ENCODE results near the gene NSUN2. TPM values are rescaled to one million over a fixed set of nuclear protein-coding genes. Genes with fewer than 3 reads are reported as not detected.

NSUN2 gene
- polyA plus RNA-seq, 2 of the 4 experiments (the other 2 are of a cell fraction): 95.7 to 101 TPM

DNA sequence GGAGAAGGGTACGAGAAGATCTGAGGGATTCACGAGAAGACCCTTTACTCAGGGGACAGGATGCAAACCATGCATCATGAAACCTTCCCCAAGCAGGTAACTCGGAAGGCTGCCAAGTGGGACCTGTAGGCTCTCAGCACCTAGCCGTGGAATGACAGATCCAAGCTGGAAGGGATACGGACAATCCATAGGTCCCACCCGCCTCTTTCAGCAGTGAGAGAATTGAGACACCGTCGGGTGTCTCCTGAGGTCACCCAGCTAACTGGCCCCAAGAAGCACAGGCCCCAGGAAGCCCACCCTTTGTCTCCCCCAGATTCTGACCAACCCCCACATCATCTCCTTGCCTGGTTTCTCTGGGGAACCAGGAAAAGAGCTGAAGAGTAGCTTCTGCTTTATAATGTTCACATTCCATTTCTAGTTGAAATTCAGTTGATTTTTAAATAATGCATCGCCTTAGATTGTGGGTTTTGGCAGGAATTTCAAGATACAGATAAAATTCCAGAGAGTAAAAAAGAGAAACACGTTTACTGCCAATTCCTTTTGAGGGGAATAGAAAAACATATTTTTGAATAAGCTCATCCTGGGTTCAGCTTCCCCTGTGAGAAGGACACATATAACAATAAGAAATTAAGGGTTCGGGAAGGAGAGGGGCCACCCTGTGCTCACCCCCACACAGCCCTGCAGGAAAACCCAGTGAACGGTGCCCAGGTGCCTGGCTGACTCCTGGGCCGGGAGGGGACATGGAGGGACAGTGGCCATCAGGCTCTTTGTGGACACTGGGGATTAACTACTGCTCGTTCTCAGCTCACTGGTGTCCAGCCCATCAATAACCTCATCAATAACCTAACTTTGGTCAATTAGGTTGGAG, 51.1 kb downstream of the NSUN2 start:
- no peak overlapping the region for H3K4me2 ChIP-seq
- H3K9me3 ChIP-seq: no peaks in the 10 kb centered on the region
- WGBS (ENCODE audit: missing lambda C conversion rate): 69% methylated on average over 14 of the region's 14 CpGs
- no peak for ATAC-seq
- no peak for FAIRE-seq
- H3K4me1 ChIP-seq: no peaks in the 10 kb centered on the region
- POLR2A ChIA-PET: no interaction called here
- H3K4me3 ChIP-seq: no peak overlapping the region
- no peak for DNase-seq (ENCODE audit: low read depth in 1 of 2, low spot score in 1 of 2)
- TF ChIP-seq, protein P1, sequence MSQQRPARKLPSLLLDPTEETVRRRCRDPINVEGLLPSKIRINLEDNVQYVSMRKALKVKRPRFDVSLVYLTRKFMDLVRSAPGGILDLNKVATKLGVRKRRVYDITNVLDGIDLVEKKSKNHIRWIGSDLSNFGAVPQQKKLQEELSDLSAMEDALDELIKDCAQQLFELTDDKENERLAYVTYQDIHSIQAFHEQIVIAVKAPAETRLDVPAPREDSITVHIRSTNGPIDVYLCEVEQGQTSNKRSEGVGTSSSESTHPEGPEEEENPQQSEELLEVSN (IDR thresholded peaks at IDR 0.05; ENCODE audit: borderline replicate concordance, low read depth): no peak
- TF ChIP-seq KDM1A (IDR thresholded peaks at IDR 0.05; ENCODE audit: low read depth): no peak
- TF ChIP-seq USF2 (IDR thresholded peaks at IDR 0.05): no peak
- no peak for TF ChIP-seq HOXA7 (CRISPR knock-in tag; IDR thresholded peaks at IDR 0.05)
- TF ChIP-seq, protein P2, sequence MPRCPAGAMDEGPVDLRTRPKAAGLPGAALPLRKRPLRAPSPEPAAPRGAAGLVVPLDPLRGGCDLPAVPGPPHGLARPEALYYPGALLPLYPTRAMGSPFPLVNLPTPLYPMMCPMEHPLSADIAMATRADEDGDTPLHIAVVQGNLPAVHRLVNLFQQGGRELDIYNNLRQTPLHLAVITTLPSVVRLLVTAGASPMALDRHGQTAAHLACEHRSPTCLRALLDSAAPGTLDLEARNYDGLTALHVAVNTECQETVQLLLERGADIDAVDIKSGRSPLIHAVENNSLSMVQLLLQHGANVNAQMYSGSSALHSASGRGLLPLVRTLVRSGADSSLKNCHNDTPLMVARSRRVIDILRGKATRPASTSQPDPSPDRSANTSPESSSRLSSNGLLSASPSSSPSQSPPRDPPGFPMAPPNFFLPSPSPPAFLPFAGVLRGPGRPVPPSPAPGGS (IDR thresholded peaks at IDR 0.05): no peak
- no peak for TF ChIP-seq CBX8 (IDR thresholded peaks at IDR 0.05)
- TF ChIP-seq POLR2A (IDR thresholded peaks at IDR 0.05; ENCODE audit: low read length): no peak
- no peak for TF ChIP-seq RFX5 (IDR thresholded peaks at IDR 0.05)
- TF ChIP-seq EHMT2 (IDR thresholded peaks at IDR 0.05; ENCODE audit: low read depth): no peak
- TF ChIP-seq MAFK (IDR thresholded peaks at IDR 0.05; ENCODE audit: partially characterized antibody): no peak
- no peak for TF ChIP-seq CBX2 (IDR thresholded peaks at IDR 0.05; ENCODE audit: borderline replicate concordance, low read depth)
- no peak for TF ChIP-seq HOXB5 (CRISPR knock-in tag; IDR thresholded peaks at IDR 0.05)
- no peak for TF ChIP-seq PHF8 (IDR thresholded peaks at IDR 0.05; ENCODE audit: borderline replicate concordance, low read depth)
- no peak for TF ChIP-seq FOXS1 (CRISPR knock-in tag; IDR thresholded peaks at IDR 0.05)
- no peak for TF ChIP-seq KDM5A (IDR thresholded peaks at IDR 0.05)
- TF ChIP-seq RNF2 (IDR thresholded peaks at IDR 0.05; ENCODE audit: borderline replicate concordance, low read depth): no peak
- TF ChIP-seq, protein P3, sequence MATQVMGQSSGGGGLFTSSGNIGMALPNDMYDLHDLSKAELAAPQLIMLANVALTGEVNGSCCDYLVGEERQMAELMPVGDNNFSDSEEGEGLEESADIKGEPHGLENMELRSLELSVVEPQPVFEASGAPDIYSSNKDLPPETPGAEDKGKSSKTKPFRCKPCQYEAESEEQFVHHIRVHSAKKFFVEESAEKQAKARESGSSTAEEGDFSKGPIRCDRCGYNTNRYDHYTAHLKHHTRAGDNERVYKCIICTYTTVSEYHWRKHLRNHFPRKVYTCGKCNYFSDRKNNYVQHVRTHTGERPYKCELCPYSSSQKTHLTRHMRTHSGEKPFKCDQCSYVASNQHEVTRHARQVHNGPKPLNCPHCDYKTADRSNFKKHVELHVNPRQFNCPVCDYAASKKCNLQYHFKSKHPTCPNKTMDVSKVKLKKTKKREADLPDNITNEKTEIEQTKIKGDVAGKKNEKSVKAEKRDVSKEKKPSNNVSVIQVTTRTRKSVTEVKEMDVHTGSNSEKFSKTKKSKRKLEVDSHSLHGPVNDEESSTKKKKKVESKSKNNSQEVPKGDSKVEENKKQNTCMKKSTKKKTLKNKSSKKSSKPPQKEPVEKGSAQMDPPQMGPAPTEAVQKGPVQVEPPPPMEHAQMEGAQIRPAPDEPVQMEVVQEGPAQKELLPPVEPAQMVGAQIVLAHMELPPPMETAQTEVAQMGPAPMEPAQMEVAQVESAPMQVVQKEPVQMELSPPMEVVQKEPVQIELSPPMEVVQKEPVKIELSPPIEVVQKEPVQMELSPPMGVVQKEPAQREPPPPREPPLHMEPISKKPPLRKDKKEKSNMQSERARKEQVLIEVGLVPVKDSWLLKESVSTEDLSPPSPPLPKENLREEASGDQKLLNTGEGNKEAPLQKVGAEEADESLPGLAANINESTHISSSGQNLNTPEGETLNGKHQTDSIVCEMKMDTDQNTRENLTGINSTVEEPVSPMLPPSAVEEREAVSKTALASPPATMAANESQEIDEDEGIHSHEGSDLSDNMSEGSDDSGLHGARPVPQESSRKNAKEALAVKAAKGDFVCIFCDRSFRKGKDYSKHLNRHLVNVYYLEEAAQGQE (IDR thresholded peaks at IDR 0.05): no peak
- TF ChIP-seq ZNF302 (CRISPR knock-in tag; IDR thresholded peaks at IDR 0.05): no peak
- TF ChIP-seq NPAS2 (CRISPR knock-in tag; IDR thresholded peaks at IDR 0.05; ENCODE audit: borderline replicate concordance): no peak
- H3K27ac ChIP-seq: no peak overlapping the region
- CTCF ChIA-PET: interaction anchor here (0.8 to 1.4 kb wide), 5 partner anchors 12 to 1117 kb away, joined by 3 read pairs; no protein-coding TSS in a partner anchor

DNA sequence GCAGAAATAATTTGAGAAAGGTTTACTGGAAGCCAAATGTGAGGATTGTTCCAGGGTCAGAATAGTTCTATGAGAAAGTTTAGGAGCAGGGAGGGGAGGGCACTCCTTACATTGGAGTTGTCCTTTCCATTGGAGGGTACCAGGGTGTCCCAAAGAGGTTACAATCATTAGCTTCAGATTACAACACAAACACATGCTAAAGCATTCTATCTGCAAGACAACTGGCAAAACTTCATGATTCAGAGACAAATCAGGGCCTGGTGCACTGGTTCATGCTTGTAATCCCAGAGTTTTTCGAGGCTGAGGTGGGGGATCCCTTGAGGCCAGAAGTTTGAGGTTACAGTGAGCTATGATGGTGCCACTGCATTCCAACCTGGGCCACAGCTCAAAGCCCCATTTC, 51.8 kb downstream of the NSUN2 start:
- no peak for DNase-seq (ENCODE audit: low read depth in 1 of 2, low spot score in 1 of 2)
- no peak for FAIRE-seq
- 46% methylated on average over 1 of the region's 1 CpG for WGBS (ENCODE audit: missing lambda C conversion rate)
- Histone ChIP-seq H3K4me2 (no peak overlapping the region), H3K27ac (no peak overlapping the region), H3K9me3 (no peaks in the 10 kb centered on the region), H3K4me1 (no peaks in the 10 kb centered on the region), H3K4me3 (no peak overlapping the region)
- no peak for ATAC-seq
- CTCF ChIA-PET: interaction anchor here (1.2 to 2.2 kb wide), 2 partner anchors 57 to 1084 kb away, joined by 3 to 5 read pairs; no protein-coding TSS in a partner anchor
- POLR2A ChIA-PET: no interaction called here
- TF ChIP-seq, protein P4, sequence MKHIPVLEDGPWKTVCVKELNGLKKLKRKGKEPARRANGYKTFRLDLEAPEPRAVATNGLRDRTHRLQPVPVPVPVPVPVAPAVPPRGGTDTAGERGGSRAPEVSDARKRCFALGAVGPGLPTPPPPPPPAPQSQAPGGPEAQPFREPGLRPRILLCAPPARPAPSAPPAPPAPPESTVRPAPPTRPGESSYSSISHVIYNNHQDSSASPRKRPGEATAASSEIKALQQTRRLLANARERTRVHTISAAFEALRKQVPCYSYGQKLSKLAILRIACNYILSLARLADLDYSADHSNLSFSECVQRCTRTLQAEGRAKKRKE (CRISPR knock-in tag; IDR thresholded peaks at IDR 0.05; ENCODE audit: low read depth): no peak
- TF ChIP-seq POLR2AphosphoS2 (conservative IDR thresholded peaks at IDR 0.05; ENCODE audit: low read length): no peak
- TF ChIP-seq PHF8 (IDR thresholded peaks at IDR 0.05; ENCODE audit: borderline replicate concordance, low read depth): no peak
- TF ChIP-seq, protein P5, sequence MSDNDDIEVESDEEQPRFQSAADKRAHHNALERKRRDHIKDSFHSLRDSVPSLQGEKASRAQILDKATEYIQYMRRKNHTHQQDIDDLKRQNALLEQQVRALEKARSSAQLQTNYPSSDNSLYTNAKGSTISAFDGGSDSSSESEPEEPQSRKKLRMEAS (IDR thresholded peaks at IDR 0.05): no peak
- no peak for TF ChIP-seq CTCF (IDR thresholded peaks at IDR 0.05)
- TF ChIP-seq MAFK (IDR thresholded peaks at IDR 0.05; ENCODE audit: partially characterized antibody): no peak
- no peak for TF ChIP-seq GATA3 (IDR thresholded peaks at IDR 0.05; ENCODE audit: borderline replicate concordance)
